Kidney (tissue), 14 donors: ENCODE results near the gene HMGB3. TPM values are rescaled to one million over a fixed set of nuclear protein-coding genes. Genes with fewer than 3 reads are reported as not detected.

Source experiments
- DNase-seq, 5 donors: peaks; one replicate each; pipeline ENCODE4 v3.0.0-alpha.2; 2013 to 2020
- FAIRE-seq: peaks from 2 replicates; lab custom pipeline; 2012; peaks lifted over from hg19 to GRCh38; lab: Jason Lieb, UNC
- H3K27ac ChIP-seq, 2 donors: one replicate each; pipeline ENCODE4 v1.7.0; 2013; ENCODE audit warnings: low read depth in 2 of 2, low read length in 2 of 2, inconsistent platforms in 1 of 2
- H3K27me3 ChIP-seq: one replicate; pipeline ENCODE4 v1.7.1; 2013; ENCODE audit warnings: low read length, inconsistent platforms; ENCODE audit not compliant: control insufficient read depth, insufficient read depth
- H3K36me3 ChIP-seq, 3 donors: one replicate each; pipeline versions ENCODE4 v1.7.0 to v1.7.1; 2013; ENCODE audit warnings: low read length in 3 of 3, control low read depth in 1 of 3, inconsistent platforms in 1 of 3; ENCODE audit not compliant: insufficient read depth in 3 of 3, control insufficient read depth in 2 of 3
- H3K4me1 ChIP-seq, 3 donors: one replicate each; pipeline versions ENCODE4 v1.7.0 to v1.7.1; 2013; ENCODE audit warnings: low read length in 3 of 3, inconsistent platforms in 1 of 3, low read depth in 1 of 3; ENCODE audit not compliant: control insufficient read depth in 2 of 3, insufficient read depth in 2 of 3
- H3K4me3 ChIP-seq, 3 donors: one replicate each; pipeline versions ENCODE4 v1.7.0 to v1.8.1; 2013; ENCODE audit warnings: low read length in 3 of 3, control low read depth in 1 of 3, inconsistent platforms in 1 of 3
- H3K9ac ChIP-seq, 3 donors: one replicate each; pipeline versions ENCODE4 v1.7.0 to v1.7.1; 2013; ENCODE audit warnings: low read length in 3 of 3, control low read depth in 1 of 3, inconsistent platforms in 1 of 3
- H3K9me3 ChIP-seq, 3 donors: one replicate each; pipeline versions ENCODE4 v1.7.0 to v1.7.1; 2013; ENCODE audit warnings: low read length in 3 of 3, control low read depth in 1 of 3, inconsistent platforms in 1 of 3; ENCODE audit not compliant: control insufficient read depth in 2 of 3, insufficient read depth in 1 of 3
- intact Hi-C: fragments of 100-400 bp; cut with DNase I; formaldehyde crosslinking; loops from one replicate; pipeline ENCODE4 v1.11.1; 2022
- polyA plus RNA-seq: library from polyadenylated mRNA; stranded (reverse); fragments of 350-450 nt; fragmentation: Illumina TruSeq; extraction: RNeasy Lipid Tissue Mini Kit (QIAGEN cat#74804); gene quantifications from one replicate; pipeline ENCODE4 v1.2.3, GENCODE V29; 2014; ENCODE audit warnings: low read depth, low replicate concordance; ENCODE audit not compliant: insufficient read depth
- total RNA-seq: library from RNA; stranded (reverse); fragmentation: NEBNext Ultra II Directional; extraction: Animal tissue kit (Norgen Biotek cat#: 25700); gene quantifications from one replicate; pipeline ENCODE4 v1.2.1, GENCODE V29; 2021
- TF ChIP-seq, protein P1 (sequence below): IDR thresholded peaks from 3 replicates; pipeline ENCODE4 v1.5.1; 2012; ENCODE audit warnings: mild to moderate bottlenecking, moderate library complexity, borderline replicate concordance; ENCODE audit not compliant: insufficient read depth; ENCODE audit errors: extremely low read depth
- donor health status: control.
- donor health status: control.
- donor health status: control.
- donor health status: control.
- donor health status: control.
- donor health status: DM: yes; HTN: yes; CAD: no.
- donor health status: Normal renal cell carcinoma (clear cell type).

Gene HMGB3
- total and polyA plus RNA-seq, 2 donors from 2014 or later = 16.1 to 18.1 TPM

DNA sequence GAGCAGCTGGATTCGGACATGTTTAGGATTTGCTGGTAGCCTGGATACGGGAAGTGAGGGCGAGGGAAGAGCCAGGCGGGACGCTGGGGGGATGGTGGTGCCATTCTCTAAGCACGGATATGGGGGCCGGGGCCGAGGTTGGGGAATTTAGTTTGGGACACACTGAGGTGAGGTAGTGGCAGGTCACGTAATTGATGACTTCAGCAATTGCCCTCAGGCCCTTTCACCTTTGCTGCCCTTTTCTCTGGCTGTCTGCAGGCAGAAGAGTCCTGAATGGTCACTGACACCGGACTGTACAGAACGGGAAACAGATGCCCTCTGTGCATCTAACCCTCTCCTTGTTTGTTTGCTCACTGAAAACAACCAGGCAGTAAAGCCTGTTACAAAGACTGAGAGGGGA is 16.9 kb upstream of the HMGB3 start:
- no peaks in the 10 kb centered on the region for H3K4me1 ChIP-seq
- peak in 1 of 5 donors; percentile 40 for DNase-seq
- no peak overlapping the region for H3K4me3 ChIP-seq
- no peaks in the 10 kb centered on the region for H3K9me3 ChIP-seq
- no peak for FAIRE-seq
- intact Hi-C loops = no loop called here
- H3K27me3 ChIP-seq = no peaks in the 10 kb centered on the region
- TF ChIP-seq, protein P1, sequence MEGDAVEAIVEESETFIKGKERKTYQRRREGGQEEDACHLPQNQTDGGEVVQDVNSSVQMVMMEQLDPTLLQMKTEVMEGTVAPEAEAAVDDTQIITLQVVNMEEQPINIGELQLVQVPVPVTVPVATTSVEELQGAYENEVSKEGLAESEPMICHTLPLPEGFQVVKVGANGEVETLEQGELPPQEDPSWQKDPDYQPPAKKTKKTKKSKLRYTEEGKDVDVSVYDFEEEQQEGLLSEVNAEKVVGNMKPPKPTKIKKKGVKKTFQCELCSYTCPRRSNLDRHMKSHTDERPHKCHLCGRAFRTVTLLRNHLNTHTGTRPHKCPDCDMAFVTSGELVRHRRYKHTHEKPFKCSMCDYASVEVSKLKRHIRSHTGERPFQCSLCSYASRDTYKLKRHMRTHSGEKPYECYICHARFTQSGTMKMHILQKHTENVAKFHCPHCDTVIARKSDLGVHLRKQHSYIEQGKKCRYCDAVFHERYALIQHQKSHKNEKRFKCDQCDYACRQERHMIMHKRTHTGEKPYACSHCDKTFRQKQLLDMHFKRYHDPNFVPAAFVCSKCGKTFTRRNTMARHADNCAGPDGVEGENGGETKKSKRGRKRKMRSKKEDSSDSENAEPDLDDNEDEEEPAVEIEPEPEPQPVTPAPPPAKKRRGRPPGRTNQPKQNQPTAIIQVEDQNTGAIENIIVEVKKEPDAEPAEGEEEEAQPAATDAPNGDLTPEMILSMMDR = no peak
- no peaks in the 10 kb centered on the region for H3K36me3 ChIP-seq
- H3K9ac ChIP-seq = no peak overlapping the region
- no peak overlapping the region for H3K27ac ChIP-seq

DNA sequence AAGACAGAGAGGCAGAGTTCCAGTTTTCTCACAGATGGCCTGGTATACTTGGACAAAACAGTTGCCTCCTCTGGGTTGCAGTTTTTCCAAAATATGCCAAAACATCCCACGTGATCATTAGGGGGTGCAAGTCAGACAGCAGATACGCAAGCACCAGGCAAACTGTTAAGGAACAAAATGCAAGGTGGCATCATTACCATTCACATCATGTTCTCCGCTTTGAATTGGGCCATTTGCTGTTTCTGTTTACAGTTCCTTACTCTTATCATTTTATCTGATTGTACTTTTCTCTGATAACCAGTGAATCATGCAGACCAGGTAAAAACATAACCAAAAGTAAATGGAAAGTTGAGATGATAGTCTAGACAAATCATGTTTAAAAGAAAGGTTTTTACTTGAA is 16.4 kb upstream of the HMGB3 start:
- H3K27me3 ChIP-seq = no peaks in the 10 kb centered on the region
- no peak overlapping the region for H3K27ac ChIP-seq
- intact Hi-C loops = no loop called here
- TF ChIP-seq, protein P1 = no peak
- no peaks in the 10 kb centered on the region for H3K4me1 ChIP-seq
- DNase-seq (no peak), FAIRE-seq (no peak)
- no peak overlapping the region for H3K4me3 ChIP-seq
- no peaks in the 10 kb centered on the region for H3K9me3 ChIP-seq
- no peaks in the 10 kb centered on the region for H3K36me3 ChIP-seq
- H3K9ac ChIP-seq = no peak overlapping the region

DNA sequence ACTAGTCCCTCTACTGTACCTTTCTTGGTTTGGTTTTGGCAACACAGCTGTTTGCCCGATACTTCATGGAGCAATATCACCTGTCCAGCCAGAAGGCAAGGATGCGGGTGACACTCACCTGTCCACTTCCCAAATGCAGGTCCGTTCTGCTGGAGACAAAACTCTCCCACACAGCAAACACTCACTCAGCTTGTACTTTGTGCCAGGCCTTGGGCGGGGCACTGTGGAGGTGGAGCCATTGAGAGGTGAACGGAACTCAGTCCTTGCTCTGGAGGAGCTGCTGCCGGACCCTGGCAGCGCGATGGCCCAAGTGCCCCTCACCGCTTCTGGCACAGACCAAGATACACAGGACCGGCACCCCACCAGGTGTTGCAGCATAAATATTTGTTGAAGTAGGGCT is 15.3 kb upstream of the HMGB3 start:
- intact Hi-C loops = no loop called here
- Histone ChIP-seq H3K27me3 (no peaks in the 10 kb centered on the region), H3K27ac (no peak overlapping the region), H3K36me3 (no peaks in the 10 kb centered on the region), H3K9ac (no peak overlapping the region), H3K4me3 (no peak overlapping the region), H3K9me3 (no peaks in the 10 kb centered on the region), H3K4me1 (no peaks in the 10 kb centered on the region)
- DNase-seq (no peak), FAIRE-seq (no peak)
- TF ChIP-seq, protein P1 = no peak
